NB4 (cell line): ENCODE data around the gene ANKRD28.

ENCODE experiments used
- CTCF ChIP-seq: IDR thresholded peaks from one replicate; pipeline ENCODE4 v1.5.1; 2012; ENCODE audit warnings: low read depth, low read length
- MAX ChIP-seq: IDR thresholded peaks from 2 replicates; pipeline ENCODE4 v1.6.1; 2011; ENCODE audit warnings: low read depth, low read length
- MYC ChIP-seq: IDR thresholded peaks from 2 replicates; pipeline ENCODE4 v1.6.1; 2011; ENCODE audit warnings: low read depth, low read length

GRCh38 chr3:15656342-15656741 lies 141.4 kb downstream of the ANKRD28 start:
- TF ChIP-seq MYC (no peak), CTCF (no peak), MAX (no peak)
